Neural cell (in vitro differentiated cells): Measurements from ENCODE around the gene LRRC42.

Experiments used
- POLR2AphosphoS5 ChIP-seq: IDR thresholded peaks from 2 replicates; pipeline ENCODE4 v1.6.1; 2012
- TAF1 ChIP-seq: IDR thresholded peaks from 2 replicates; pipeline ENCODE4 v1.6.1; 2012; ENCODE audit warnings: low read depth
- TF ChIP-seq, protein P1 (sequence below): fragments of 450-650 bp; IDR thresholded peaks from 2 replicates; pipeline ENCODE4 v1.5.1; 2014; ENCODE audit warnings: antibody characterized with exemption, mild to moderate bottlenecking, moderate library complexity; ENCODE audit not compliant: poor library complexity, severe bottlenecking

- TF ChIP-seq, protein P1, sequence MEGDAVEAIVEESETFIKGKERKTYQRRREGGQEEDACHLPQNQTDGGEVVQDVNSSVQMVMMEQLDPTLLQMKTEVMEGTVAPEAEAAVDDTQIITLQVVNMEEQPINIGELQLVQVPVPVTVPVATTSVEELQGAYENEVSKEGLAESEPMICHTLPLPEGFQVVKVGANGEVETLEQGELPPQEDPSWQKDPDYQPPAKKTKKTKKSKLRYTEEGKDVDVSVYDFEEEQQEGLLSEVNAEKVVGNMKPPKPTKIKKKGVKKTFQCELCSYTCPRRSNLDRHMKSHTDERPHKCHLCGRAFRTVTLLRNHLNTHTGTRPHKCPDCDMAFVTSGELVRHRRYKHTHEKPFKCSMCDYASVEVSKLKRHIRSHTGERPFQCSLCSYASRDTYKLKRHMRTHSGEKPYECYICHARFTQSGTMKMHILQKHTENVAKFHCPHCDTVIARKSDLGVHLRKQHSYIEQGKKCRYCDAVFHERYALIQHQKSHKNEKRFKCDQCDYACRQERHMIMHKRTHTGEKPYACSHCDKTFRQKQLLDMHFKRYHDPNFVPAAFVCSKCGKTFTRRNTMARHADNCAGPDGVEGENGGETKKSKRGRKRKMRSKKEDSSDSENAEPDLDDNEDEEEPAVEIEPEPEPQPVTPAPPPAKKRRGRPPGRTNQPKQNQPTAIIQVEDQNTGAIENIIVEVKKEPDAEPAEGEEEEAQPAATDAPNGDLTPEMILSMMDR, result no peak
- TF ChIP-seq TAF1, result no peak
- TF ChIP-seq POLR2AphosphoS5, result no peak
Observed at GRCh38 chr1:53963460-53963859, 17.3 kb downstream of the LRRC42 start.
